NCI-H2196 treated with DMSO at 0.1 percent for 48 hours (cell line): ENCODE measurements around the gene SFR1.

Source experiments
- DNase-seq: peaks from one replicate; lab custom pipeline; 2025; ENCODE audit not compliant: unreplicated experiment; lab: John Stamatoyannopoulos, UW

The SFR1 gene, protein sequence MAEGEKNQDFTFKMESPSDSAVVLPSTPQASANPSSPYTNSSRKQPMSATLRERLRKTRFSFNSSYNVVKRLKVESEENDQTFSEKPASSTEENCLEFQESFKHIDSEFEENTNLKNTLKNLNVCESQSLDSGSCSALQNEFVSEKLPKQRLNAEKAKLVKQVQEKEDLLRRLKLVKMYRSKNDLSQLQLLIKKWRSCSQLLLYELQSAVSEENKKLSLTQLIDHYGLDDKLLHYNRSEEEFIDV

DNA sequence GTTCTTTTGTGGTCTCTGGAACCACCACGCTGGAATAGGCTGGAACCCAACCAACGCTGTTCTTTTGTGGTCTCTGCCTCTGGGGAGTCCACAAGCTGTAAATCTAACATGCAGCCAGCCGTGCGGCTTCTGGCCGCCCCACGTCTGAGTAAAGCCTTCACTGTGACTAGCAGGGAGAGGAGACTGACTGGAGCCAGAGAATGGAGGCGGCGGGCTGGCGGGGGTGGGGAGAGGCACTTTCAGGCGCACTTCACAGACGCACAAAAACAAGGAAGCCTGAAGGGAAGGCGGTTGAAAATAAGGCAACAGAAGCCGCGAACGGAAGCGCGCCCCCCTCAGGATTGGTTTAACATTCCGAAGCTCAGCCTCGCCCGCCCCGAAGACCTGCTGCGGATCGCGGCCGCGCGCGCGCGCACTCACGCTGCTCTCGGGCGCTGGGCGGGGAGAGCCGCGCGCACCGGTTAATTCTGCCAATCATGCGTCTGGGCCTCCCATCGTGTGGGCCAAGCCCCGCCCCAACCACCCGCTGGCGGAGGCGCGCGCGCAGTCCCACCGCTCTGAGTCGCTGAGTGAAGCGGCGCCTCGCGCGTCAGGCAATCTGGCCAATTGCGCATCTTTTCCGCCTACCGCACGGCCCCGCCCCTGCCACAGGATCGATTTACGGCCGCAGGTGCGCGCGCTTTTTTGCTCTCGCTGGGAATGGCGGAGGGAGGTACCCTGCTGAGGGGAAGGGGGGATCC, at the start of gene SFR1:
SFR1 (plus strand) TSS at position 687 of the 740 bp plus-strand sequence; CDS start at position 700, 13 bp downstream.
- DNase-seq: peak; percentile 82

DNA sequence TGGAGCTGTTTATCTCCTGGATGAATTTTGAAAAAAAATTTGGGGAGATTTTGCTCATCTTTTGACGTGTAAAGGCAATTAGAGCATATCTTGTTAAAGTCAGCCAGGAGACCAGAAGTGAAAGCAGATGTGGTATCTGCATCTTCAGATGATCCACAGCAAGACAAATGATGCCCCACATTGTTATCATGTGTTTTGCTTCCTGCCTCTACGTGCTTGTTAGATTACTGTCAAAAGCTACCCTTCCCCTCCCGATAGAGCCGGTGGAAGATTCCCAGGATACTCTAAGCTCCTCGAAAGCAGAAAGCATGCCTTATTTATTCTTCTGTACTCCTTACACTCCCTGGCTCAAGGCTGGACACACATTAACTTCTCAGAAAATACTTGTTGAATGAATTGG, 49.2 kb upstream of the SFR1 start:
- DNase-seq: no peak

DNA sequence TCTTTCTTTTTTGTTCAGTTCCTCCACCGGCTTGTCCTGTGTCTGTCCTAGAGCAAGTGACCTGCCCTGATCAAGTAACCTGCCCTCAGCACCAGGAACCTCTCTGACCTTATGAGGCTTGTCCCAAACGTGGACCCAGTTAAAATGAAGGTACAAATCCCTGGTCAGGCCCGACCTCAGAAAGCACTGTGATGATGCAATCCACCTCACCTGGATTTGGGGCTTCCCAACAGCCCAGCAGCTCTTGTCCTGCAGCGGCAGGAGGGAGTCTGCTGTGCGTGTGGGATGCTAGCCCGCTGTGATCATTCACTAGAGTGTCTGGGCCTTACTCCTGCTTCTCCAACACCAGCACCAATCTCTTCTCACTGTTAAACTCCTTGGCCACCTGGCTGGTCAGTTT, 47.5 kb upstream of the SFR1 start:
- DNase-seq: no peak

DNA sequence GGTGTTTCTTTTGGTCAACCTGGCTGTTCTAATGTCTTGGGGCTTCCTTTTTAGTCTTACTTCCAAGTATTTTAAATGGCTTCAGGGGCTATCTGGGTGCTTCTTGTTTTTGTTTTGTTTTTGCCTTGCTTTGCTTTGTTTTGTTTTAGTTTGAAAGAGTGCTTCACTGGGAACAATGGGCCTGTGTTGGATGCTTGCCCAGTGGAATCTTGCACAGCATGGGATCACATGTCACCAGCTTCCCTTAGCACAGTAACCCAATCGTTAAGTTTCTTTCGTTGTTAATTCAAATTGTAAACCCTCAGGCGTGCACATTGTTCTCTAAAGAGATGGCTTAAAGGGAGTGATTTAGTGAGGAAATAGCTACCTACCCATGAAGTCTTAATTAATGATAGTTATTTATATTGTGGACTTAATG, 45.2 kb upstream of the SFR1 start:
- DNase-seq: peak; percentile 9

DNA sequence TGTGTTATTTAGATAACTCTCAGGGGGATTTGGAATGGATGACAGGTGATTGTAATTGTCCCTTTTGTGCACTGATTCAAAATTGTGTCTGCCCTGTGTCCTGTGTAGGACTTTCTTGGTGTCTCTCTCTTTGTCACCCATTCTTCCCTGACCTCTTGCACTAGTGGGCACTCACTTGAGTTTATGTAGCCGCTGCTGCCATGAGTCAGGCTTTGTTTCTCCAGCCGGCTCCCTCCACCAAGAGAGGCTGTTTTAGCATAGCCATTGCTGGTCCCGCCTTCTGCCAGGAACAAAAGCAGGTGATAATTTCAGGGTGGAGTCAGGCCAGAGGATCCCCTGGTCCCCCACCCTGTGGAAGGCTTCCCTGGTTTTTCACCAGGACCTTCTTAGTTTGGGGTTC, 44.7 kb upstream of the SFR1 start:
- no peak for DNase-seq

DNA sequence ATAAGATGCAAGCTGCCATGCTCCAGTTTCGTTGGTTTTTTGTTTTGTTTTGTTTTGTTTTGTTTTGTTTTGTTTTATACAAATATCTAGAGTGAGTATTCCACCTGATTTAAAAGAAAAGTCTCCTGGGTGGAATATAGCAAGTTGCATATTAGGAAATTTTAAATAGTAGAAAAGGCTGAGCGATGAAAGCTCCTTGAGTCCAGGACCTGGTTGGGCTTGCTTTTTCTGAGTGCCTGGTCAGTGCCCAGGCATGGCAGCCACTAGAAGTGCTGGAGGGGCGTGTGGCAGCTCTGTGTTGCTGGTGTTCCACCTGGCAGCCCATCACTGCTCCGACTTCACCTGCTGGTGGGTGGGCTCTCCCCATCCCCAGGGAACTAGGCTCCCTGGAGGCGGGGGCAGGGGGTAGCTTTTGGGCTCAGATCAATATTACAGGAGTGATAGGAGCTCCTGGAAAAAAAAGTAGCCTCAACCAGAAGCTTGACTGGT, 44.3 kb upstream of the SFR1 start:
- no peak for DNase-seq

DNA sequence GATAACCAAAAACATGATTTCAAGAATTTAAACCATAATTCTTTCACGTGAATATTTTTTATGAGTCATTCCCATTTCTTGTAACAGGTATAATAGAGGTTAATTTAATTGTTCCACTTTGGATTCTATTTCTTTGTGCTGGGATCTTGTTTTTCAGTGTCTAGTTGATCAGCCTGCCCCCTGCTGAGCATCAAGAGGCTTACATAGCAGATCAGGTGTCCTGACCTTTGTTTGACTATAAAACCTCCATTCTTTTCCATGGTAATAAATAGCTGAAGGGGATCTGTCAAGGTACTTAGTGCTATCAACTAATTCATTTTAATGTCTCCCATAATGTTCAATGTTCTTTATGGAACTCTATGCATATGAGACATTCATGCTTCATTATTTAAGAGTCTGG, 41.2 kb upstream of the SFR1 start:
- DNase-seq: no peak

DNA sequence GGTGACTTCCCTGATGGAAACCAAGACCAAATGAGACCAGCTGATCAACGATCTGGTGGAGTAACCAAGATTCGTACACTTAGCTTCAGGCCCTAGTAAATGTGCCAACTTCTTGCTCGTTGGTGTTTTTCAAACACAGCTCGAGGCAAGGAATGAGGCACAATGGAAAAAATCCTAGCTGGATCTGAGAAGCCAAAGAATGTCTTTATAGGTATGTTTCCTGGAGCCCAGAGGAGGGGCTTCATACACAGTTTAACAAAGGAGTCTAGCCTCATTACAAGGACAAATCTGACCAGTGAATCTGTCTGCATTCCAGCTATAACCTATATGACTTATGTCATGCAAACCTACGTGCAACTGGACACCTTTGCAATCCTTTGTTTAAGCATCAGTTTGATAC, 40.0 kb upstream of the SFR1 start:
- DNase-seq: no peak

DNA sequence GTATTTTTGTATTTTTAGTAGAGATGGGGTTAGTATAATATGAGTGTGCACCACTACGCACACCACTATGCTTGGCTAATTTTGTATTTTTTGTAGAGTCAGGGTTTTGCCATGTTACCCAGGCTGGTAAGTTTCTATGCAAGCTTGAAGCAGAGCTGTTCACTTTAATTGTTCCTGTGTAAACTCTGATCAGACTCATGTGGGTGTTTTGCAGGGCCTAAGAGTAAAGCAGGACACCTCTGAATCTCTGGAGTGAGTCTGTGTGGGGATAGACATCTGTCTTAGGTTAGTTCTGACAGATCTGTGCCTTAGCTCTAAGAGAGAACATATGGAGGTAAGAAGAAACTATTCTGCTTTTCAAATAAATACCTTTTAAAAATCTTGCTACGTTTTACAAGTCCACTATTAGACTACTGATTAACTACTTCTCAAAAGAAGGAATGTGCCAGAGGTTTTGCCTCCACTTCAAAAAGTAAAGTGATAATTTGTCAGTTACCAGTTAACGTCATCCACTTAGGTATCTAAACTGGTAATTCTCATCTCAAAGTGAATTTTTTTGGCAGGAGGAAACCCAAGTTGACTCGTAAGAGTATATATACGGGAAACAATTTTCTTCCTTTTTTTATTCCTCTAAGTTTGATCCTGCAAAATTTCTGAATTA, 37.4 kb upstream of the SFR1 start:
- no peak for DNase-seq

DNA sequence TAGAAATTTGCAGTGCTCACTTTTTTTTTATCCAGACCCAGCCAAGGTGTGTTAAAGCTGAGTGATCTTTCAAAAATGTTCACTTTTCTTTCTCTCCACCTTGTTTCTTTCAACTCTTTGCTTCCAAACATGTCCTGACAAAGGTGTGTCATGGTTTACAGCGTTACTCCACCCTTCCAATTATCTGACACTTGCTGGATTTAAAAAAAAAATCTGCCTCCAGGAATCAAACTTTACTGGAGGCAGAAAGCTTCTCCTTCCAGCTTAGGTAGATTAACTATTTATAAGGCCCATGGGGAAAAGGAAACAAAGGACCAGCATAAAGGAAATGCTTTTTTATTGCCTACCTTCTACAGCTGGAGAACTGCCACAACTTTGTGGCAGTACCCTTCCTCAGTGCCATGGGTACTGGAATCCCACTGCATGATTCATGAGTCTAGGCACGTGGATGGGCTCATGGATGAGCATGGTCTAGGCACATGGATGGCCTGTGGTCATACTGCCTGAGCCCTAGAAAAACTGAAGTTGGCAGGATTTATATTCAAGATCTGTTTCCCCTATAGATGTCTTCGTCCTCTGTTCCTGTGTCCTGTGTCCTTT, 36.1 kb upstream of the SFR1 start, which contains the start of gene COL17A1:
COL17A1 (minus strand) TSS at position 80 of the 600 bp plus-strand sequence. CDS start 5,207 bp downstream, outside the sequence.
- no peak for DNase-seq

DNA sequence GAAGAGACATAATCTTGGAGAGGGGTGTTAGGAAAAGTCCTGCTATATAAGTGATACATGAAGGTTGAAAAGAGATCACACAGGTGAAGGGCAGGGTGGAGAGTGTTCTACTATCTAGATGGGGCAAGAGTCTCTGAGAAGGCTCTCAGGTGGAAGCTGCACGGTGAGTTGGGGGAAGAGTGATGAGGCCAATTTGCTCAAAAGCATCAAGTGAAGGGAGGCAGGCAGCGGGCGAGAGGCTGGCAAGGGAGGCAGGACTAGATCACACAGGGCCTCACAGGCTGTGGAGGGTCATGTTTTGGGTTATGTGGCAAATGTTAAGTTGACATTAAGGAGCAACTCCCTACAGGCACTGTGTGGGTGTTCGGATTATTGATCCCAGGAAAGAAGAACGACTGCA, 33.7 kb upstream of the SFR1 start:
- DNase-seq: no peak

DNA sequence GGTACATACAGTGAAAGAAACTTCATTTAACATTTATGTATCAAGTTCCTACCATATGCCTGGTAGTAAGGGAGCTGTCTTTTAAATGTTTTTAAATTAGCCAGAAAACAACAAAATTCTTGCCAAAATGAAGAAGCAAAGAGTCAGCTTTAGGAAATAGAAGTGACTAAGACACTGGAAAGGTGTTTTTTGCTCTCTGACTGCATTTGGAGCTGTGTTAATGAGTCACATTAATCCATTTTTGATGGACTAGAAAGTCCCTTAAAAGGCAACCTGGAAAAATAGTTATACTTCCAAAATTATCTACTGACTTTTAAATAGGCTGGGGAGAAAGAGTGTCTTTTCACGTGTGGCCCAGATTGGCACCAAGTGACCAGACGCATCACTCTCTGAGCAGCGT, 32.4 kb upstream of the SFR1 start:
- no peak for DNase-seq

DNA sequence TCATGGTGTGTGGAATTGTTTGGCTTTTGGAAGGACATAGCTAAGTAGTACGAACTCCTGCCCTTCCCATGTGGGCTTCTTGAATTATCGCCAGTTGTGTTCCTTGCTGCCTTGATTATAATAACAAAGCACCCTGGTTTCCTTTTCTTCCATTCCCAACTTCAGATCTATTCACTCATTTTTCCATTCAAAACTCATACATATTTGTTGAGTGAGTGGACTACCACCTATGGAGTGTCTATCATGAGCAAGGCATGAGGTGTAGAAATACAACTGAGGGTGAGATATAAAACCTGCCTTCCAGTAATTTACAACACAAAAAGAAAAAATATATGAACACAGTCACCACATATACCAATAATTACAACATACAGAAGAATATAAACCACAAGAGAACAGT, 31.4 kb upstream of the SFR1 start:
- no peak for DNase-seq

DNA sequence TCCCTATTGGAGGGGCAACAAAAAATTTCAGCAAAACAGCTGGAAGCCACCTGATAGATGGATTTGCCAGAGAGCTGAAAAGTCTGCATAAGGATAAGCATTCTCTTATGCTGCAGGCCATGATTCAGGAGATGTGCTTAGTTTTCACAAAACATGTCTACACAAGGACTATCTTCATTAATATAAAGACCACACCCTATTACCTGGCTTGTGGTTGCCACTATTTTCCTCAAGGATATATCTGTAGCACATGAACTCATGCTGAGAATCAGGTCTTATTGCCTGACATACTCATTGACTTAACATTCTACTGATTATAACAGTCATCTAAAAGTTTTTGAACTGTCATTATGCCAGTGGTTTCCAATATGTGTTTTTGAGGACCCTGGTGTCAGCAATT, 29.2 kb upstream of the SFR1 start:
- no peak for DNase-seq

DNA sequence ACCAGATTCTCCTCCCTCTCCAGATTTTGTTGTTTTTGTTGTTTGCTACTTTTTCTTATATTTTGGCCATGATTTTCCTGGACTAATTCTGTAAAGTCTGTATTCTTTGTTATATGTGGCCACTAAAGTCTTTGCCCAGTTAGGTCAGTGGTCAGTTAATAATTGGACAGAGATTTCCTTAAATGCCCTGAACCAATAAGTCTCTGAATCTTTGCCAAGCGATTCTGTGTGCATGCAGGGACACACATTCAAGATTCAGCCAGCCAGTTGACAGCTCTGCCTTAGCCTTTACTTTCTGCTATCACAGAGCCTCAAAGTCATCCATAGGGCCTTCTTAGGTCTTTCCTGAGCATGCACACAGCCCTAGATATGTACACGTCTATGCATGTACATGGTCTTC, 25.3 kb upstream of the SFR1 start:
- DNase-seq: no peak

DNA sequence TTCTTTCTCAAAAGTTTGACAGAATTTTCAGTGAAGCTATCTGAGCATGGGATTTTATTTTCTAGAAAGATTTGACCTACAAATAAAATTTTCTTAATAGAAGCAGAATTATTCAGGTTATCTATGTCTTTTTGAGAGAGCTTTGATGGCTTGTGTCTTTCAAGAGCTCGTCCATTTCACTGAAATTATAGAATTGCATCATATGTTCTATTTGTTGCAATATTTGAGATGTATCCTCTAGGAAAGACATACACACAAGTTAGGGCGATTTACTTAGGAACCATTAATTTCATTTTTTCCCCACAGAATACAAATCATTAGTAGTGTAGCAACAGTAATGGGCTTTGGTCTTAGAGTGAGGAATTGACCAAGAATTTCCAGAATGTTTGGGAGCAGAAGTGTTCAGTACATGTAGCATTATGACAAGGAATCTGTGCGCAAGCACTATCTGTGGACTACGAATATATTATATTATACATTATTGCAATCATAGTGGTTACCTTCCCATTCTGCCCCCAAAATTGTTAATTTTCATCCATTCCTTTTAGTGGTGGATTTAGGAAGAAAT, 23.5 kb upstream of the SFR1 start:
- DNase-seq: no peak

DNA sequence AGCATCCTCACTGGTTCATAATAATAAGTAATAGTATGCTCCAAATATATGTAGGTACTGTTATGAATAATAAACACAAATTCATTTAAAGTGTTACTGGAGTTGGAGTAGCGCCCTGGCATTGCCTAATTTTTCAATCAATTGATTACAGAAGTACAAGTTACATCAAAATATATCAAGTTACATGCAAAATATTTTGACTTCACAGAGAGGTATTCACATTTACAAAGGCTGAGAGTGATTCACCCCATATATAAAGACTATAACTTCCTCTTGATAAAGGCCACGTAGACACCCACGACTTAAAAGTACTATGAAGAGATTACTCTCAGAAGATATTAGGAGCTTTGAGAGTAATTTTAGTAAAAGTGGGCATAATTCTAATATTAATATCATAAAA, 22.7 kb upstream of the SFR1 start:
- DNase-seq: no peak

DNA sequence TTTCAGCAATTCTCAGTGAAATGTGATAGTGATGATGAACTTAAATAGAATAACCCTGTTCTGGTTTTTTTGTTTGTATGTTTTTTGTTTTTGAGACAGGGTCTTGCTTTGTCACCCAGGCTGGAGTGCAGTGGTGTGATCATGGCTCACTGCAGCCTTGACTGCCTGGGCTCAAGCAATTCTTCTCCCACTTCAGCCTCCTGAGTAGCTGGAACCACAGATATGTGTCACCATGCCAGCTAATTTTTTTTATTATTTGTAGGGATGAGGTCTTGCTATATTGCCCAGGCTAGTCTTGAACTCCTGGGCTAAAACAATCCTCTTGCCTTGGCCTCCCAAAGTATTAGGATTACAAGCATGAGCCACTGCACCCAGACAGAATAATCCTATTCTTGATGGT, 22.0 kb upstream of the SFR1 start:
- no peak for DNase-seq

DNA sequence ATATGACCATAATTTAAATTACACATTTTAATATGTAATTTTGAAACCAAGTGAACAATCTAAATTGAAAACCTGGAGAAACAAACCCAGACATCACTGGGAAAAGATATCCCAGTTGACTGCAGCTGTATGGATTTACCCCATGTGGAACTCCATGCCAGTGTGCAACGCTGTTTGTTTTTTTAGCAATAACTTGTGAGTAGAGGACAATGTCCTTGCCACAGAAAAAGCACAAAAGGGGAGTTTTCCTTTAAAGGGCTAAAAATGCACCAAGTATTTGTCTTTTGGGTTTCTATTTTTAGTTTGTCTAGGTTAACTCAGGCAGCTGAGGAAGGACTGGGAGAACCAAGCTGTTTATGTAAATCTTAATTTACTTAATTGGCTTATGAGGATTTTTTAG, 21.2 kb upstream of the SFR1 start:
- DNase-seq: no peak

DNA sequence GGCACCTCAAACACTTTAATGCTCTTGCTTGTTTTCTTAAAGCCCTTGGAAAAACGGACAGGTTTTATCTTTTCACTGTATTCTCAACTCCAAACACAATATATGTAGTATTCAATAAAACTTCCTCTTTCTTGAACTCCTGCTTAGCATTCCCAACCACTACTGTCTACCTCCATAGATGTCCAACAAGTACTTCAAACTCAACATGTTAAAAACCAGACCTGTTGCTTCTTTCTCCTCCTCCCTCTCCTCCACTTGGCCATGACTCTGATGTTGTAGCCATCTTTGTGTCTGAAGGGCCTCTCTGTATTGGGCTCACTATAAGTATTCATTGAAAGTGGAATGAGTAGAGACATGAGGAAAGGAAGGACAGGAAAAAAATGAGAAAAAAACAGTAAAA, 20.1 kb upstream of the SFR1 start:
- no peak for DNase-seq

DNA sequence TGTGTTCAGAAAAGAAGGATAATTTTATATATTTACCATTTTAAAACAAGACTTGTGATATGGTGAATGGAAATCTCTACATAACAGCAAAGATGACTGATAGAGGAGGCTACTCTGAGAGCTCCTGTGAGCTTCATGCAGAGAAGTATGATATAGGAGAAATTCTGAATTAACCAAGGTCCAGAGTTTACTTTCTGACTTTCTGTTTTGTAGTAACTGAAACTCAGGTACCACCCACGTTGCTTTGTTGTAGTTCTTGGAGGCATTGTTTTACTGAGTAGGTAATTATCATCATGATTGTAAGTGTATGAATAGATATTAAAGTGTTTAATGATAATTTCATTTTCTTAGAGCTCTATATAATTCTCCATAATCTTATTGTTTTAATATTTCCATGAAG, 18.0 kb upstream of the SFR1 start:
- DNase-seq: no peak
